ENCODE results near the gene GFRA1. TPM values are rescaled to one million over a fixed set of nuclear protein-coding genes. Genes with fewer than 3 reads are reported as not detected.
A peak's percentile ranks its signal among the peaks of the same experiment; 100 is the strongest.

Gene GFRA1
- total and polyA plus RNA-seq, 2 donors (not counting 1 experiment from before 2014, with no cell fraction given), result 6.3 to 29.6 TPM

DNA sequence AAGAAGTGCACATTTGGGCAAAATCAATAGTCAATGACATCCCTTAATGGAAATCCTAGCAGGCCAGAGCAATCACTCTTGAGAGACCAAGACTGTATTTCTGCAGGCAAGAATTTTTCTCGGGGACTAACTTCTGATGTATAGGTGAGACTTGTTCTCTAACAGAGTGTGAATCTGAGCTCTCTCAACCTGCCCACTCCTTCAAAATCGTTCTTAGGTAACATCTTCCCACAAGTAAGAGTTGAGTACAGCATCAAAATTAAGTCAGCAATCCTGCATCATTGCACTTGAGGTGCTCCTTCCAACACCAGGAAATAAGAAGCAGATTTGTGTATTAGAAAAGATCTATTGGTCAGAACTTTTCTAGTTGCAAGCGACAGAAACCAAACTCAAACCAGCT lies 25.6 kb upstream of the GFRA1 start:
- no peaks in the 10 kb centered on the region for H3K27me3 ChIP-seq (ENCODE audit: control insufficient read depth, insufficient read depth, low read length)
- H3K4me2 ChIP-seq (ENCODE audit: extremely low read depth, insufficient read depth, low read length), result no peak overlapping the region
- no peaks in the 10 kb centered on the region for H3K9me3 ChIP-seq (ENCODE audit: control insufficient read depth, insufficient read depth, low read depth, low read length)
- no peak overlapping the region for H2AFZ ChIP-seq (ENCODE audit: low read length)
- DNase-seq (ENCODE audit: low read depth in 2 of 2), result no peak
- no peak overlapping the region for H3K27ac ChIP-seq (ENCODE audit: insufficient read depth, low read length)
- H4K20me1 ChIP-seq (ENCODE audit: control insufficient read depth, extremely low read depth, insufficient read depth, low read length), result no peaks in the 10 kb centered on the region
- no peak overlapping the region for H3K9ac ChIP-seq (ENCODE audit: insufficient read depth, low read length)
- no peaks in the 10 kb centered on the region for H3K36me3 ChIP-seq (ENCODE audit: control insufficient read depth, insufficient read depth, low read length)
- no peaks in the 10 kb centered on the region for H3K4me1 ChIP-seq (ENCODE audit: control insufficient read depth, extremely low read depth, insufficient read depth, low read length)
- no peaks in the 10 kb centered on the region for H3K79me2 ChIP-seq (ENCODE audit: control insufficient read depth, insufficient read depth, low read length)
- no peak overlapping the region for H3K4me3 ChIP-seq (replicated peaks in 1 of 4; ENCODE audit: control extremely low read depth in 1 of 4, insufficient read depth in 1 of 4, low read depth in 3 of 4, low read length in 4 of 4)
- no peak for TF ChIP-seq EZH2 (IDR thresholded peaks at IDR 0.05; ENCODE audit: low read length, missing control alignments)
- TF ChIP-seq, protein P1, sequence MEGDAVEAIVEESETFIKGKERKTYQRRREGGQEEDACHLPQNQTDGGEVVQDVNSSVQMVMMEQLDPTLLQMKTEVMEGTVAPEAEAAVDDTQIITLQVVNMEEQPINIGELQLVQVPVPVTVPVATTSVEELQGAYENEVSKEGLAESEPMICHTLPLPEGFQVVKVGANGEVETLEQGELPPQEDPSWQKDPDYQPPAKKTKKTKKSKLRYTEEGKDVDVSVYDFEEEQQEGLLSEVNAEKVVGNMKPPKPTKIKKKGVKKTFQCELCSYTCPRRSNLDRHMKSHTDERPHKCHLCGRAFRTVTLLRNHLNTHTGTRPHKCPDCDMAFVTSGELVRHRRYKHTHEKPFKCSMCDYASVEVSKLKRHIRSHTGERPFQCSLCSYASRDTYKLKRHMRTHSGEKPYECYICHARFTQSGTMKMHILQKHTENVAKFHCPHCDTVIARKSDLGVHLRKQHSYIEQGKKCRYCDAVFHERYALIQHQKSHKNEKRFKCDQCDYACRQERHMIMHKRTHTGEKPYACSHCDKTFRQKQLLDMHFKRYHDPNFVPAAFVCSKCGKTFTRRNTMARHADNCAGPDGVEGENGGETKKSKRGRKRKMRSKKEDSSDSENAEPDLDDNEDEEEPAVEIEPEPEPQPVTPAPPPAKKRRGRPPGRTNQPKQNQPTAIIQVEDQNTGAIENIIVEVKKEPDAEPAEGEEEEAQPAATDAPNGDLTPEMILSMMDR (conservative IDR thresholded peaks at IDR 0.05 in 1 of 2, IDR thresholded peaks at IDR 0.05 in 1 of 2; ENCODE audit: low read depth in 1 of 2, low read length in 2 of 2), result no peak

DNA sequence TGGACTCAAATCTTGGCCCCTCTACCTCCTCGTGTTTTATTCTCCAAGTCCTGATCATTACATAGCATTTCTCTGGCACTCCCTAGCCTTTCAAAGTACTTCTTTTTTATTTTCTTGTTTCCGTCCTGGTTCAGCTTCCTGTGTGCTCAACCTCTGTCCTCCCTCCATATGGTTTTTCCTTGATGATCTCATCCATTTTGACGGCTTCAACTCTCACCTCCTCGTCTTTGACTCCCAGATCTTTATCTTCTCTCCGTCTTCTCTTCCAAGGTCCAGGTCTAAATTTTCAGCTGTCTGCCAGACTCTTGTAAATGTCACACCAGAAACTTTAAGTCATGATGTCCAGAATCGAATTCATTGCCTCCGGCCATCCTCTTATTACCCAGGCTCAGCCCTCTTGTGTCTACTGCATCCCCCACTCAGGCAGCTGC lies 23.3 kb upstream of the GFRA1 start:
- Histone ChIP-seq H3K27ac (ENCODE audit: insufficient read depth, low read length) (no peak overlapping the region), H3K9me3 (ENCODE audit: control insufficient read depth, insufficient read depth, low read depth, low read length) (no peaks in the 10 kb centered on the region), H3K4me3 (replicated peaks in 1 of 4; ENCODE audit: control extremely low read depth in 1 of 4, insufficient read depth in 1 of 4, low read depth in 3 of 4, low read length in 4 of 4) (no peak overlapping the region), H3K4me2 (ENCODE audit: extremely low read depth, insufficient read depth, low read length) (no peak overlapping the region), H3K27me3 (ENCODE audit: control insufficient read depth, insufficient read depth, low read length) (no peaks in the 10 kb centered on the region), H4K20me1 (ENCODE audit: control insufficient read depth, extremely low read depth, insufficient read depth, low read length) (no peaks in the 10 kb centered on the region), H2AFZ (ENCODE audit: low read length) (no peak overlapping the region), H3K9ac (ENCODE audit: insufficient read depth, low read length) (no peak overlapping the region), H3K36me3 (ENCODE audit: control insufficient read depth, insufficient read depth, low read length) (no peaks in the 10 kb centered on the region), H3K4me1 (ENCODE audit: control insufficient read depth, extremely low read depth, insufficient read depth, low read length) (no peaks in the 10 kb centered on the region), H3K79me2 (ENCODE audit: control insufficient read depth, insufficient read depth, low read length) (no peaks in the 10 kb centered on the region)
- TF ChIP-seq, protein P1 (conservative IDR thresholded peaks at IDR 0.05 in 1 of 2, IDR thresholded peaks at IDR 0.05 in 1 of 2; ENCODE audit: low read depth in 1 of 2, low read length in 2 of 2), result no peak
- no peak for TF ChIP-seq EZH2 (IDR thresholded peaks at IDR 0.05; ENCODE audit: low read length, missing control alignments)
- peak in 1 of 2 donors; percentile 4 for DNase-seq (ENCODE audit: low read depth in 2 of 2)

GRCh38 chr10:116292493-116292892 lies 19.5 kb upstream of the GFRA1 start:
- no peak overlapping the region for H3K4me2 ChIP-seq (ENCODE audit: extremely low read depth, insufficient read depth, low read length)
- no peaks in the 10 kb centered on the region for H3K9me3 ChIP-seq (ENCODE audit: control insufficient read depth, insufficient read depth, low read depth, low read length)
- no peaks in the 10 kb centered on the region for H3K4me1 ChIP-seq (ENCODE audit: control insufficient read depth, extremely low read depth, insufficient read depth, low read length)
- TF ChIP-seq EZH2 (IDR thresholded peaks at IDR 0.05; ENCODE audit: low read length, missing control alignments), result no peak
- TF ChIP-seq, protein P1 (conservative IDR thresholded peaks at IDR 0.05 in 1 of 2, IDR thresholded peaks at IDR 0.05 in 1 of 2; ENCODE audit: low read depth in 1 of 2, low read length in 2 of 2), result no peak
- no peaks in the 10 kb centered on the region for H3K79me2 ChIP-seq (ENCODE audit: control insufficient read depth, insufficient read depth, low read length)
- H3K9ac ChIP-seq (ENCODE audit: insufficient read depth, low read length), result no peak overlapping the region
- no peak for DNase-seq (ENCODE audit: low read depth in 2 of 2)
- no peaks in the 10 kb centered on the region for H3K27me3 ChIP-seq (ENCODE audit: control insufficient read depth, insufficient read depth, low read length)
- H3K36me3 ChIP-seq (ENCODE audit: control insufficient read depth, insufficient read depth, low read length), result no peaks in the 10 kb centered on the region
- no peaks in the 10 kb centered on the region for H4K20me1 ChIP-seq (ENCODE audit: control insufficient read depth, extremely low read depth, insufficient read depth, low read length)
- H2AFZ ChIP-seq (ENCODE audit: low read length), result no peak overlapping the region
- no peak overlapping the region for H3K4me3 ChIP-seq (replicated peaks in 1 of 4; ENCODE audit: control extremely low read depth in 1 of 4, insufficient read depth in 1 of 4, low read depth in 3 of 4, low read length in 4 of 4)
- H3K27ac ChIP-seq (ENCODE audit: insufficient read depth, low read length), result no peak overlapping the region
